ENCODE results near the gene NTM.

- TF ChIP-seq, protein P1, sequence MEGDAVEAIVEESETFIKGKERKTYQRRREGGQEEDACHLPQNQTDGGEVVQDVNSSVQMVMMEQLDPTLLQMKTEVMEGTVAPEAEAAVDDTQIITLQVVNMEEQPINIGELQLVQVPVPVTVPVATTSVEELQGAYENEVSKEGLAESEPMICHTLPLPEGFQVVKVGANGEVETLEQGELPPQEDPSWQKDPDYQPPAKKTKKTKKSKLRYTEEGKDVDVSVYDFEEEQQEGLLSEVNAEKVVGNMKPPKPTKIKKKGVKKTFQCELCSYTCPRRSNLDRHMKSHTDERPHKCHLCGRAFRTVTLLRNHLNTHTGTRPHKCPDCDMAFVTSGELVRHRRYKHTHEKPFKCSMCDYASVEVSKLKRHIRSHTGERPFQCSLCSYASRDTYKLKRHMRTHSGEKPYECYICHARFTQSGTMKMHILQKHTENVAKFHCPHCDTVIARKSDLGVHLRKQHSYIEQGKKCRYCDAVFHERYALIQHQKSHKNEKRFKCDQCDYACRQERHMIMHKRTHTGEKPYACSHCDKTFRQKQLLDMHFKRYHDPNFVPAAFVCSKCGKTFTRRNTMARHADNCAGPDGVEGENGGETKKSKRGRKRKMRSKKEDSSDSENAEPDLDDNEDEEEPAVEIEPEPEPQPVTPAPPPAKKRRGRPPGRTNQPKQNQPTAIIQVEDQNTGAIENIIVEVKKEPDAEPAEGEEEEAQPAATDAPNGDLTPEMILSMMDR (optimal IDR thresholded peaks at IDR 0.05 in 1 of 3, IDR thresholded peaks at IDR 0.05 in 1 of 3, conservative IDR thresholded peaks at IDR 0.05 in 1 of 3; ENCODE audit: extremely low read depth in 1 of 3, insufficient read depth in 2 of 3, low read length in 3 of 3): no peak
- no peak for TF ChIP-seq EZH2 (IDR thresholded peaks at IDR 0.05; ENCODE audit: low read length)
These were observed 416.7 kb downstream of the NTM start for GRCh38 chr11:131787119-131787518.
